CD4-positive, alpha-beta T cell (primary cell): ENCODE results near the gene LY6G6D. TPM values are rescaled to one million over a fixed set of nuclear protein-coding genes. Genes with fewer than 3 reads are reported as not detected.

Experiments used
- ATAC-seq: fragments of 200-7000 bp; cut with Tn5 transposase; one replicate; pipeline ENCODE4 v1.10.0; 2022; ENCODE audit warnings: mild to moderate bottlenecking; ENCODE audit not compliant: poor library complexity
- CTCF ChIA-PET: fragments of 350-600 bp; sonication (Branson Sonifier 250); formaldehyde crosslinking; loops from one replicate; lab custom pipeline; 2021; ENCODE audit warnings: antibody characterized with exemption, inconsistent platforms; lab: Charles Lee
- POLR2A ChIA-PET: fragments of 350-600 bp; sonication (Branson Sonifier 250); formaldehyde crosslinking; loops from one replicate; lab custom pipeline; 2021; ENCODE audit warnings: antibody characterized with exemption, inconsistent platforms; lab: Charles Lee
- DNase-seq, 14 experiments: peaks; one replicate each; pipeline ENCODE4 v3.0.0-alpha.2; 2013 to 2020; ENCODE audit warnings: mixed read lengths in 2 of 14
- H3K27ac ChIP-seq, 2 donors: one replicate each; pipeline versions ENCODE4 v1.5.1 to v1.7.0; 2013; ENCODE audit warnings: low read length in 2 of 2, low read depth in 1 of 2, mild to moderate bottlenecking in 1 of 2
- H3K27me3 ChIP-seq, 2 experiments: 1 replicate in 1 of 2; 2 replicates in 1 of 2; pipeline versions ENCODE4 v1.6.1 to v1.7.0; 2013; ENCODE audit warnings: low read length in 2 of 2, control low read depth in 1 of 2, mild to moderate bottlenecking in 1 of 2, moderate library complexity in 1 of 2; ENCODE audit not compliant: insufficient read depth in 2 of 2, control insufficient read depth in 1 of 2
- H3K36me3 ChIP-seq: one replicate; pipeline ENCODE4 v1.6.1; 2013; ENCODE audit warnings: low read length, control low read depth; ENCODE audit not compliant: insufficient read depth
- H3K4me1 ChIP-seq: one replicate; pipeline ENCODE4 v1.6.1; 2013; ENCODE audit warnings: low read length, control low read depth; ENCODE audit not compliant: insufficient read depth
- H3K4me3 ChIP-seq: one replicate; pipeline ENCODE4 v1.5.1; 2013; ENCODE audit warnings: mild to moderate bottlenecking, low read length, moderate library complexity
- H3K9me3 ChIP-seq, 2 experiments: 1 replicate in 1 of 2; 2 replicates in 1 of 2; pipeline versions ENCODE4 v1.6.1 to v1.7.0; 2013; ENCODE audit warnings: low read length in 2 of 2, mild to moderate bottlenecking in 2 of 2, control low read depth in 1 of 2, moderate library complexity in 1 of 2; ENCODE audit not compliant: control insufficient read depth in 1 of 2, insufficient read depth in 1 of 2
- H3K27ac Mint-ChIP-seq: one replicate; pipeline ENCODE4 v1.8.0; 2020; ENCODE audit warnings: mixed read lengths
- H3K27me3 Mint-ChIP-seq: one replicate; pipeline ENCODE4 v1.8.0; 2021; ENCODE audit warnings: mixed read lengths
- H3K36me3 Mint-ChIP-seq: one replicate; pipeline ENCODE4 v1.8.0; 2021; ENCODE audit warnings: low read depth, mixed read lengths
- H3K4me1 Mint-ChIP-seq: one replicate; pipeline ENCODE4 v1.8.0; 2021; ENCODE audit warnings: low read depth, mixed read lengths
- H3K4me3 Mint-ChIP-seq: one replicate; pipeline ENCODE4 v1.8.0; 2020; ENCODE audit warnings: mild to moderate bottlenecking, mixed read lengths
- H3K9me3 Mint-ChIP-seq: one replicate; pipeline ENCODE4 v1.8.0; 2020; ENCODE audit warnings: mixed read lengths
- intact Hi-C, 2 experiments: fragments of 100-400 bp; cut with DNase I in 1 of 2; cut with micrococcal nuclease in 1 of 2; formaldehyde crosslinking; loops; one replicate each; pipeline versions ENCODE4 v1.15.1 to v1.9.0; 2023 to 2025; cut with DNase I, micrococcal nuclease
- polyA plus RNA-seq, 2 donors: library from polyadenylated mRNA; unstranded; fragments of 120-200 nt; gene quantifications; one replicate each; pipeline ENCODE4 v1.2.1, GENCODE V29; 2013
- total RNA-seq, 174 experiments: library from RNA in 2 of 174; stranded (reverse) in 2 of 174; gene quantifications; one replicate each; pipeline ENCODE4 v1.2.3 and lab custom pipeline; 2021 to 2026
- TF ChIP-seq, protein P1 (sequence below): fragments of 200-600 bp; IDR thresholded peaks from one replicate; pipeline ENCODE4 v1.8.0; 2022; ENCODE audit warnings: antibody characterized with exemption, mild to moderate bottlenecking

LY6G6D gene, protein sequence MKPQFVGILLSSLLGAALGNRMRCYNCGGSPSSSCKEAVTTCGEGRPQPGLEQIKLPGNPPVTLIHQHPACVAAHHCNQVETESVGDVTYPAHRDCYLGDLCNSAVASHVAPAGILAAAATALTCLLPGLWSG
- total RNA-seq (not detected), total RNA-seq (lab: John Stamatoyannopoulos, UW) (0 to 0.10 (median 0) reads per million in 172 experiments)
- polyA plus RNA-seq (2013, experiment 1 of 2), result not detected
- not detected for polyA plus RNA-seq (2013, experiment 2 of 2)

DNA sequence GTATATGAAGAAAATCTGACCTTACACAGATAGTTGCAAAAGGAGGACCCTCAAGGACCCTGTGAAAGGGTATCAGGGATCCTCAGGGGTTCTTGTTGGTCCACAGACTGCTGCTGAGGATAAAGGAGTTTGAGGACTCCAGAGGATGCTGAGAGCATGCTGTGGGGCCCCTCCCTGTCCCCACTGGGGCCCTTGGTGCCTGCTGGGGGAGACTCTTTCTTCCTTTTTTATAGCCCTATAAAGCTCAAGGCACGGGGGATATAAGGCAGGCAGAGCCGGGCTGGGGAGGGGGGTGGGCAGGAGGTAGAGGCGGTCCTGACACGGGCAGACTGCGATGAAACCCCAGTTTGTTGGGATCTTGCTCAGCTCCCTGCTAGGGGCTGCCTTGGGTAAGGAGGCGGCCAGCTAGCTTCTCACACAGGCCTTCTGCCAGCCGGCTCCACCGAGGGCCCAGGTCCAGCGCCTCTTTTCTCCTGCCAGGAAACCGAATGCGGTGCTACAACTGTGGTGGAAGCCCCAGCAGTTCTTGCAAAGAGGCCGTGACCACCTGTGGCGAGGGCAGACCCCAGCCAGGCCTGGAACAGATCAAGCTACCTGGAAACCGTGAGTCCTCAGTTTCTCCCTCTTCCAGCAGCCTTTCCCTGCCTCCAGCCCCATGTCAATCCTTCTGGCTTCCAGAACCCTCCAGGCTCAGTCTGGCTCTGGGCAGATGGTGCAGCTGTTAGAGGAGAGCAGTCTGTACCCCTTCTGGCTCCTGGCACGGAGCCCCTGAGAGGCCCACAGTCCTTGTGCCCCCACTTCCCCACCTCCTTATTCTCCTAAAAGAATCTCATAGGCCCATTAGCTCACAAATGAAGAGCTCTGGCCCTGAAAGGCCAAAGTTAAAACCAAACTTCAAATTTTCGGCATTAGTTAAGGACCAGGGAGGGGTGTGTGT is at the start of gene LY6G6D:
Gene LY6G6D, plus strand, starts transcription at position 327 of the 937 bp plus-strand sequence. Its CDS starts 8 bp downstream, at position 335.
- Histone ChIP-seq H3K9me3 (no peaks in the 10 kb centered on the region), H3K27ac (no peak within 1 kb of the TSS), H3K36me3 (no peaks in the 10 kb centered on the region), H3K4me1 (peaks cover 14% of the 10 kb centered on the region), H3K27me3 (no peaks in the 10 kb centered on the region), H3K4me3 (no peak within 1 kb of the TSS)
- intact Hi-C loops, result no loop called here
- no peaks in the 10 kb centered on the region for H3K36me3 Mint-ChIP-seq
- DNase-seq (no peak), ATAC-seq (no peak)
- H3K9me3 Mint-ChIP-seq, result no peaks in the 10 kb centered on the region
- H3K27me3 Mint-ChIP-seq, result no peaks in the 10 kb centered on the region
- no peak within 1 kb of the TSS for H3K4me3 Mint-ChIP-seq
- H3K4me1 Mint-ChIP-seq, result peaks cover 16% of the 10 kb centered on the region
- ChIA-PET POLR2A (interaction anchor here (0.6 to 1.0 kb wide), 3 partner anchors 12 to 121 kb away, joined by 3 to 5 read pairs (median 3); partner anchors contain the start of genes ABHD16A and DDAH2), CTCF (no interaction called here)
- H3K27ac Mint-ChIP-seq, result no peak within 1 kb of the TSS
- TF ChIP-seq, protein P1, sequence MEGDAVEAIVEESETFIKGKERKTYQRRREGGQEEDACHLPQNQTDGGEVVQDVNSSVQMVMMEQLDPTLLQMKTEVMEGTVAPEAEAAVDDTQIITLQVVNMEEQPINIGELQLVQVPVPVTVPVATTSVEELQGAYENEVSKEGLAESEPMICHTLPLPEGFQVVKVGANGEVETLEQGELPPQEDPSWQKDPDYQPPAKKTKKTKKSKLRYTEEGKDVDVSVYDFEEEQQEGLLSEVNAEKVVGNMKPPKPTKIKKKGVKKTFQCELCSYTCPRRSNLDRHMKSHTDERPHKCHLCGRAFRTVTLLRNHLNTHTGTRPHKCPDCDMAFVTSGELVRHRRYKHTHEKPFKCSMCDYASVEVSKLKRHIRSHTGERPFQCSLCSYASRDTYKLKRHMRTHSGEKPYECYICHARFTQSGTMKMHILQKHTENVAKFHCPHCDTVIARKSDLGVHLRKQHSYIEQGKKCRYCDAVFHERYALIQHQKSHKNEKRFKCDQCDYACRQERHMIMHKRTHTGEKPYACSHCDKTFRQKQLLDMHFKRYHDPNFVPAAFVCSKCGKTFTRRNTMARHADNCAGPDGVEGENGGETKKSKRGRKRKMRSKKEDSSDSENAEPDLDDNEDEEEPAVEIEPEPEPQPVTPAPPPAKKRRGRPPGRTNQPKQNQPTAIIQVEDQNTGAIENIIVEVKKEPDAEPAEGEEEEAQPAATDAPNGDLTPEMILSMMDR, result no peak

DNA sequence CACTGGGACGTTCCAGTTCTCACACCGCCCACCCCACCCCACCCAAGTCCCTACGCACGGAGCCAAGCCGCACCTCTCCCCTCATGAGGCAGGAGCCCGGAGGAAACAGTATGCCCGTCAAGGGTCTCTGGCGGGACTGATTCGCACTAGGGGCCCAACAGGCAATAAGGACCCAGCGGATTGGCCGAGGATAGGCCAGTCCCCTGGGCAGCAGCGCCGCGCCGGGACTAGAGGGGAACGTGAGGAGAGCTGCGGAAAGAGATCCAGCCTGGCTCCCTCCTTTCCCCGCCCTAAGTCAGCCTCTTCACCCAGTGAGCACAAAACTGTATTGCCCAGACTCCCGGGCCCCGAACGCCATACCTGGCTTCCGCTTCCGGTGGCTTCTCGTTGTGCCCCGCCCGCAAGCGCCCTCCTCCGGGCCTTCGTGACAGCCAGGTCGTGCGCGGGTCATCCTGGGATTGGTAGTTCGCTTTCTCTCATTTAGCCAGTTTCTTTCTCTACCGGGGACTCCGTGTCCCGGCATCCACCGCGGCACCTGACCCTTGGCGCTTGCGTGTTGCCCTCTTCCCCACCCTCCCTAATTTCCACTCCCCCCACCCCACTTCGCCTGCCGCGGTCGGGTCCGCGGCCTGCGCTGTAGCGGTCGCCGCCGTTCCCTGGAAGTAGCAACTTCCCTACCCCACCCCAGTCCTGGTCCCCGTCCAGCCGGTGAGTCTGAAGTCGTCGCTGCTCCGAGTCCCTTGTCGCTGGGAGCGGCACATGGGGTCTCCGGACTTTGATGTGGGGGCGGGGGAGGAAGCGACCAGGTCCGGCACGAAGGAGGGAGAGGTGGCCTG is 49.4 kb upstream of the LY6G6D start, which contains the start of gene CSNK2B:
Gene CSNK2B, plus strand, starts transcription at position 580 of the 836 bp plus-strand sequence. CDS start 752 bp downstream, outside the sequence.
- H3K36me3 ChIP-seq, result peaks cover 63% of the 10 kb centered on the region

More for the DNA sequence above, 49.4 kb upstream of the LY6G6D start, which contains the start of gene CSNK2B:
- Histone ChIP-seq H3K27ac (peak within 1 kb of the TSS; percentile 93 to 96), H3K4me3 (peak within 1 kb of the TSS; percentile 79), H3K4me1 (peaks cover 61% of the 10 kb centered on the region), H3K9me3 (no peaks in the 10 kb centered on the region), H3K27me3 (no peaks in the 10 kb centered on the region)
- Mint-ChIP-seq H3K4me1 (peaks cover 51% of the 10 kb centered on the region), H3K27ac (peak within 1 kb of the TSS; percentile 97), H3K4me3 (peak within 1 kb of the TSS; percentile 95), H3K9me3 (no peaks in the 10 kb centered on the region), H3K27me3 (no peaks in the 10 kb centered on the region), H3K36me3 (peaks cover 84% of the 10 kb centered on the region)
- ChIA-PET POLR2A (interaction anchor here (1.0 to 7.9 kb wide), 19 partner anchors 12 to 1306 kb away, joined by 3 to 250 read pairs (median 5); partner anchors contain the start of genes ABHD16A, AIF1, APOM and BAG6), CTCF (interaction anchor here (1.3 to 1.6 kb wide), 2 partner anchors 13 to 67 kb away, joined by 3 to 4 read pairs; partner anchors contain the start of gene BAG6)
- intact Hi-C loops, result loop anchor here (1.0 to 10.0 kb wide), 8 partner anchors 13 to 1539 kb away; partner anchors contain the start of genes ABHD16A (in 2 of the 2), BAG6 (in 2 of the 2), PRRC2A (in 2 of the 2) and FKBPL (in 1 of the 2)
- DNase-seq (peak; percentile 94 to 99 (median 97)), ATAC-seq (peak; percentile 85)
- TF ChIP-seq, protein P1, result no peak
